ENCODE data around the gene NCF4. TPM values are rescaled to one million over a fixed set of nuclear protein-coding genes. Genes with fewer than 3 reads are reported as not detected.

The NCF4 gene
- total RNA-seq, 1 donor from 2014 or later: not detected

DNA sequence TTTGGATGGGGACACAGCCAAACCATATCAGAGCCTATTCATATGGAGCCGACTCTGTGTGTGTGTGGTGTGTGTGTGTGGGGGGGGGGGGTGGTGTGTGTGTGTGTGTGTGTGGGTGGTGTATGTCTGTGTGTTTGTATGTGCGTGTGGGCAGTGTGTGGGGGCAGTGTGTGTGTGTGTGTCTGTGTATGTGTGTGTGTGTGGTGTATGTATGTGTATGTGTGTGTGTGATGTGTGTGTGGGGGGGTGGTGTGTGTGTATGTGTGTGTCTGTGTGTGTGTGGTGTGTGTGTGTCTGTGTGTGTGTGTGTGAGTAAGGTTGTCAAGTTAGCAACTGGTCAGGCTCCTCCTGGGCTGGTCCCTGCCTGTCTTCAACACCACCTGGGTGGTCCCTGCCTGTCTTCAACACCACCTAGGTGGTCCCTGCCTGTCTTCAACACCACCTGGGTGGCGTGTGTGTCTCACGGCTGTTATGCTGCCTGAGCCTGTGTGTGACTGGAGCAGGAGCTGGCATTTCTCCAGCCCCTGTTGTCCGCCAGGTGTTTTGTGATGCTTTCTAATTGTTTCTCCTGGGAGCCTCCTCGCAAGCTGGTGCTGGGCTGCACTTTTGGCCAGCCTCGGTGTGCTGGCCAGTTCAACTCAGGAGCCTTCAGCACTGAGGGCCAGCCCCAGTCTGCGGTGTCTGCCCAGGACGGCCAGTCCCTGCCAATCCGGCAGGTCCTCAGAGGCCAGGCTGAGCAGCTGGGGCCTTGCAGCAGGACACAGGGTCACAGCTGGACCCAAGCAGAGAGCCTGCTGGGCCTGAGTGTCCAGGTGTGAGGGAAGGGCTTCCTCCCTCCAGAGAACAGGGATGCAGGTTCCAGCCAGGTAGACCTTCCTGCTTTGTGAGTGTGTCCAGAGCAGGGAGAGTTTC is 22.4 kb upstream of the NCF4 start:
- no peak for DNase-seq (ENCODE audit: low read depth, low spot score)

GRCh38 chr22:36839356-36840073 is 21.3 kb upstream of the NCF4 start:
- no peak for DNase-seq (ENCODE audit: low read depth, low spot score)

GRCh38 chr22:36840106-36840505 is 20.7 kb upstream of the NCF4 start:
- no peak for DNase-seq (ENCODE audit: low read depth, low spot score)

DNA sequence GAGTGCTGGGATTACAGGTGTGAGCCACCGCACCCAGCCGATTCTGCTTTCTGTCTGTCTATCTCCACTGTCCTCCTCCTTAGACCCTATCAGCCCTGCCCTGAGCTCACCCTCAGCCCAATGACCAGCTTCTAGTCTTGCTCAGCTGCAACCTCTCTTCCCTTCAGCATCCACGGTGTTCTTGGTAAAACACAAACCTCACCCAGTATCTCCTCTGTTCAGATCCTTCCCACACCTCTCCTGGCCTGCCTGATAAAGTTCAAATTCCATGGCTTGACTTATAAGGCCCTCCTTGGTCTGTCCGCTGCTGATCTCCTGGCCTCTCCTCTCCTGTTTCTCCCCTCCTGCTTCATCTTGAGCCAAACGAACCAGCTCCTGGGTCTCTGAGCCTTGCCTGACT is 14.5 kb upstream of the NCF4 start:
- DNase-seq (ENCODE audit: low read depth, low spot score): no peak

DNA sequence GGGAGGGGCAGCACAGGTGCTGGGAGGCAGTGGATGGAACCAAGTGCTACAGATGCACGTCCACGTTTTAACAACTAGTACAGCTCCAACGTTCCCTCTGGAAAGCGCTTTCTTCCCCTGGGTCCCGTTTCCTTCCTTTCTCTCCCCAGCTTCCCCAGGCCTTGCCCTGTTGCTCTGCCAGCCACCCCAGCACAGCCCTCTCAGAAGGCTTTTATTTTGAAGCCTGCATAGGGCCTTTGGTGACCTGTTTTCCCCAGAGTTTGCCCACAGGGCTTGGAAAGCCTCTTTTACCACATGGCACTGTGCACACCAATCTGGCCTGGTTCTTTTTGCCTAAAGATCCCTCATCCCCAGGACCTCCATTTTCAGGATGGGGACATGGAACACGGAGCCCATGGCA is 13.9 kb upstream of the NCF4 start:
- no peak for DNase-seq (ENCODE audit: low read depth, low spot score)

DNA sequence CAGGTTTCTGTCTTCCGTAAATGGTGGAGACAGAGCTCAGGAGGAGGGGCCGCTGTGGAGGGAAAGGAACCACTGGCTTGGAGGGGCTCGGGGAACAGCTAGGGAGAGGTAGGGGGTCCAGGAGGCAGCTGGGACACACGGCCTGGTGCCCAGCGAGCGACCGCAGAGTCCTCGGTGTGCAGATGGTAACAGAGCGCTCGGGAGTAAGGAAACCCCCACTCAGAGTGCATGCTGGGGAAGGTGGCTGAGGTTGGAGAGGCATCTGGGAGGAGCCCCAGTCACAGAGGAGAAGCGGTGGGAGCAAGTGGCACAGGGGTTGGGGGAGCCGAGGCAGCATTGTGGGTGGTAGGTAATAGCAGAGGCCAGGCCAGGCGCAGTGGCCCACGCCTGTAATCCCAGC is 10.8 kb upstream of the NCF4 start:
- DNase-seq (ENCODE audit: low read depth, low spot score): no peak

DNA sequence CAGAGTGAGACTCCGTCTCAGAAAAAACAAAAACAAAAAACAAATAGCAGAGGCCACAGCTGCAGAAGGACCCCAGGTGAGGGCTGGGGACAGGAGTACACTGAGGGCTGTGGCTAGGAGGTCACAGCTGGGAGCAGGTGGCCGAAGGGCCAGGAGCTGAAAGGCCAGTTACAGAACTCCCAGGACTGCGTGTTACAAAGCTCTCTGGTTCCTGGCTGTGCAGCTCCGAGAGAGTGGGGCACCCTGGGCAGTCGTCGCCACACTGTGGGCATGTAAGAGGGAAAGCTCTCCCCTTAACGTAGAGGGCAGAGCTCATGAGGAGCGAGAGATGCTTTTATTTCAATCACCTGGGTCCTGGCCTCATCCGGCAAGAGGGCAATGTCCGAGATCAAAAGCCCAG is 10.1 kb upstream of the NCF4 start:
- DNase-seq (ENCODE audit: low read depth, low spot score): no peak

DNA sequence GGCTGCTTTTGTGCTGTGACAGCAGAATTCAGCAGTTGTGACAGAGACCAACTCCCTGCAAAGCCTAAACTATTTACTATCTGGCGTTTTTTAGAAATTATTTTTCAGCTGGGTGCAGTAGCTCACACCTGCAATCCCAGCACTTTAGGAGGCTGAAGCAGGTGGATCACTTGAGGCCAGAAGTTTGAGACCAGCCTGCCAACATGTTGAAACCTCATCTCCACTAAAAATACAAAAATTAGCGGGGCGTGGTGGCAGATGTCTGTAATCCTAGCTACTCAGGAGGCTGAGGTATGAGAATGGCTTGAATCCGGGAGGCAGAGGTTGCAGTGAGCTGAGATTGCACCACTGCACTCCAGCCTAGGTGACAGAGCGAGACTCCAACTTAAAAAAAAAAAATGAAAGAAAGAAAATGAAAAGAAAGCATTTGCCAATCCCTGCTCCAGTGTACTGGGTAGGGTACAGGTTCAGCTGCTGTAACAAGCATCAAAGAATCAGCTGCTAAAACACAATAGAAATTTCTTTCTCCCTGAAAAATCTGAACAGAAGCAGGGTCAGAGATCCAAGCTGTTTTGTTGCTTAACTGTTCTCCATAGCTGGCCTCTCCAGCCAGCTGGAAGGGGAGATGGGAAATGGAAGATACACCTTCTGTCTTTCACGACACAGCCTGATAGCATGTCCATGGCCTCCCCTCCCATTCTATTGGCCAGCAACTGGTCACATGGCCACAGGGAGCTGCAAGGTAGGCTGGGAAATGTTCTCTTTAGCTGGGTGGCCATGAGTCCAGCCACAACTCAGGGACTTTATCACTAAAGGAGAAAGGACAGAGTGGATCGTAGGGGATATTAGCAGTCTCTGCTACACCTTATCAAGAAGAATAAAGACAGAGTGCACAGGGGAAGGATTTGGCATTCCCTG is 8.5 kb upstream of the NCF4 start:
- DNase-seq (ENCODE audit: low read depth, low spot score): no peak

DNA sequence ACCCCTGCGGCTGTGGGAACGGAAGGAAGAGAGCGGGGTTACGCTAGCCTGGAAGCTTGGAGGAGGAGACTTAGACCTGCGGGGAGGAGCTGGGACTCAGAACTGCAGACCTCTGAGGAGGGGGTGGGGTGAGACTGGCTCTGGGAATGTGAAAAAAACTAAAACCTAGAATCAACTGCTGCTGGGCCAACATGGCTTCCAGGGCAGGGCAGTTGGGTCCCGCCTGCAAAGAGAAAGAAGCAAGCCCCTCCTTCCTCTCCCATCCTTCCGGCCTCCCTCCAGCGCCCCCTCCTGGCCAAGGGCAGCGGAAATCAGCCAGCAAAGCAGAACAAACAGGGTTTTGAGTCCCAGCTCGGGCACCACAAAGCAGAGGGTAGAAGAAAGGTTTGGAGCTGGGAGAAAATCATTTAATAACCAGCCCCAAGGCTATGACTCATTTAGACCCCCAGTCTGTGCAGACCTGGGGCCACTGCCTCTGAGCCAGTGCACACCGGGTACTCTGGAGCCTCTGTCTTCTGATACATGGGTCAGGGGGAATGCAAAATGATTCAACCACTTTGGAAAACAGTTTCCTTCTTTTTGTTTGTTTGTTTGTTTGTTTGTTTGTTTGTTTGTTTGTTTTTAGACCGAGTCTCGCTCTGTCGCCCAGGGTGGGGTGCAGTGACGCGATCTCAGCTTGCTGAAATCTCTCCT is 7.3 kb upstream of the NCF4 start:
- DNase-seq (ENCODE audit: low read depth, low spot score): no peak

GRCh38 chr22:36855478-36855877 is 5.3 kb upstream of the NCF4 start:
- DNase-seq (ENCODE audit: low read depth, low spot score): no peak

DNA sequence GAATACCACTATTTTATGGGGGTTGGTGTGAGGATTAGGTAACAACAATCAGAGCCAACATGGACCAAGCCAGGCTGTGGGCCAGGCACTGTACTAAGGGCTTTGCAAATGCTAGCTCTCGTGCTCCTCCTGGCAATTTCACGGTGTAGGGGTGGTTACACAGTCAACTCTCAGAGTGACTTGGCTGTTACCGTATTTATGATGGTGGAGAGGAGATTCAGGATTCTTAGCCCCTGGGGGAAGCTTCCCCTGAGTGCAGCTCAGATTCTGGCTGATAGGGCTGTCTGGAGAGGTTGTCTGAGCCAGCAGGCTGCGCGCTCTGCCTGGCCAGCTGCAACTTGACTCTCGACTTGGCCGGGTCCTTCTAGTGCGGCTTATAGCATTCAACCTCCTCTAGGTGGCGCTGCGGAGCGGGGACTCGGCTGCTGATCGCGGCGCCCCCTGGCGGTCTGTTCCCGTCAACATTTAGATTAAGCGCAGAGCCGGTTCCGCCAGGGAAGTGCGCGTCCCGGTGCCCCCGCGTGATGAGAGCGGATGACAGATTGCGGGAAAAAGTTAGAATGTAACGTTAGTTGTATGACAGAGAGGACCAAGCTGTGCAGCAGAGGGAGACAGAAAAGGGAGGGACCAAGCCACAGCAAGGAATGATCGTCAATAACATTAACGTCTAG is 4.5 kb upstream of the NCF4 start:
- peak; percentile 46 for DNase-seq (ENCODE audit: low read depth, low spot score)

DNA sequence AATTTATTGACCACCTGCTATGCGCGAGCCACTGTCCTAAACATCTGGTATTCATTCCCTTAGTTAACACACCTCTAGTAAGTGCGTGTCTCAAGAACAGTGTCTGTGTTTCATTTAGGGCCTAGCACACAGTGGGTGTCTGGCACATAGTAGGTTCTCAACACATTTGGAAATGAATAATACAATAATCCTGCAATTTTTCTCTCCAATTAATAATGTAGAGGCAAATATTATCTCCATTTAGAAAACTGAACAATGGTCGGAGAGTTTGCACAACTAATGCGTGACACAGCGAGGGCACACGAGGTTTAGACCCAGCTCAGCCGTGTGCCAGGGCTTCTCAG is 4.0 kb upstream of the NCF4 start:
- no peak for DNase-seq (ENCODE audit: low read depth, low spot score)

- no peak for DNase-seq (ENCODE audit: low read depth, low spot score)
These were observed 2.6 kb upstream of the NCF4 start for GRCh38 chr22:36858156-36858555.

DNA sequence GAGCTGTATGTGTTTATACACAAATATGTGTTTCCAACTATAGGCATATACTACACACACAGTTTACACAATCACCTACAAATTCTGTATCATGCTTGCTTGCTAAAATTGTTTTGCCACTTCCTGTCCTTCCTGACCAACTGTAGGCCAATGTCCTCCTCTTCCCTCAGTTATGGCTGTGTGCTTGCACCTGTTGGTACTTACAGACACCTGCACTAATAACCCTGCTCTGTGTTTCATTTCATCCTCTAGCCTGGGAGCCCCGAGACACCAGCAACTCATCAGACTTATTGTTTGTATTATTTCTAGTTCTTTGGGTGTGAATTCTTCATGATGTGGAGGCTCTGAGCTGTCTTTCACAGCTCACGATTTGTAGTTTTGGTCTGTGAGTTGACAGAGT is 1.8 kb upstream of the NCF4 start:
- no peak for DNase-seq (ENCODE audit: low read depth, low spot score)

DNA sequence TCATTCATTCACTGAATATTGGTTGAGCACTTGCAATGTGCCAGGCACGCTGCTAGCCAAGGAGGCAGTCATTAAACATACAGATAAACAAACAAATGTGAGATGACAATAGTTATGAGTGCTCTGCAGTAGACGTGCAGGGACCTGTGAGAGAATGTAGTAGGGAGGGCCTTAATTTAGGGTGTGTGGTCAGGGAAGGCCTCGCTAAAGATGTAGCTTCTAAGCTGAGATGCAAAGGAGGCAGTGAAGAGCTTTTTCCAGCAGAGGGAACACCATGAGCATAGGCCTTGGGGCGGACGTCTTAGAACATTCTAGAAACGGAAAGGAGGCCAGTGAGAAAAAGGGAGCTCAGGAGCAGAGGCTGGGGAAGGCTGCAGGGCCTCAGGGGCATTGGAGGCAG is 789 bp upstream of the NCF4 start:
- DNase-seq (ENCODE audit: low read depth, low spot score): no peak

GRCh38 chr22:36860438-36860820 is 377 bp upstream of the NCF4 start:
- DNase-seq (ENCODE audit: low read depth, low spot score): no peak

DNA sequence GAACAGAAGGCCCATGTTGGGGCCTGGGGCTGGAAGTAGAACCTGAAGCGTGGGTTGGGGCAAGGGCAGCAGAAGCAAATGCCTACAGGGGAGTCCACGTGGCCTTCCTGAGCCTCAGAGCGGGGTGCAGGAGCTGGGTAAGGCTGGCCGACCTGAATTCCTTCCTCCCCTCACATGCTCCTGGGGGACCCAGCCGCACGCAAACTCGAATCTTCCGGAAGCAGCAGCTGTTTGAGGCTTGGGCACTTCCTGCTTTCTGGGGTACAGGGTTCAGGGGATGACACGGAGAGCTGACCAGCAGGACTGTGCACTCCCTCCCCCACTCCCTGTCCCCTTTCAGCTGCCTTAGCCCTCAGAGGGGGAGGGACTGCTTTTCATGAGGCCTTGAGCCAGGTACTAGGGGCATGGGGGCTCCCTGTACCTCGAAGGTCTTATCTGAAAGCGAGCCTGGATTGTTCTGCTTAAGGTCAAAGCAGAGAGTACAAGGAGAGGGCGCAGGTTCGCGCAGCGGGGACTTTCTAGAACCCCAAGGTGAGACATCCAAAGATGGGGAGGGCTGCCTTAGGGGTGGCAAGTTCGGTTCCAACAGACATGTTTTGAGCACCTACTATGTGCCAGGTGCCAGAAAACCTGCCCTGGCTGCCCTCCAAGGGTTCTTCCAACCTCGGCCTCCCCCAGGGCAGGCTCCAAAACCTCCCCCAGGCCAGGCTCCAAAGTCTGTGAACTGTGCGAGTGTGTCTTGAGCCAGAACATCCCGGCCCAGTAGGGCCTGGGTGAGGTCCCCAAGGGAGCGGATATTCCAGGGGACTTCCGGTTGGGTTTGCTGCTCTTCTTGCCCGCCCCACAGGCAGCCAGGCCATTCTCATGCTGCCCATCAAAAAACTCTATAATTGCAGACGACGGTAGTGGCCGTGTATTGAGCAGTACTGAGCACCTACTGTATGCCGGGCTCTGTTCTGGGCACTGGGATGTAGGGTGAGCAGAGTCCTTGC is 1.7 kb downstream of the NCF4 start:
- no peak for DNase-seq (ENCODE audit: low read depth, low spot score)

- DNase-seq (ENCODE audit: low read depth, low spot score): no peak
These were observed 2.5 kb downstream of the NCF4 start for GRCh38 chr22:36863281-36863680.

DNA sequence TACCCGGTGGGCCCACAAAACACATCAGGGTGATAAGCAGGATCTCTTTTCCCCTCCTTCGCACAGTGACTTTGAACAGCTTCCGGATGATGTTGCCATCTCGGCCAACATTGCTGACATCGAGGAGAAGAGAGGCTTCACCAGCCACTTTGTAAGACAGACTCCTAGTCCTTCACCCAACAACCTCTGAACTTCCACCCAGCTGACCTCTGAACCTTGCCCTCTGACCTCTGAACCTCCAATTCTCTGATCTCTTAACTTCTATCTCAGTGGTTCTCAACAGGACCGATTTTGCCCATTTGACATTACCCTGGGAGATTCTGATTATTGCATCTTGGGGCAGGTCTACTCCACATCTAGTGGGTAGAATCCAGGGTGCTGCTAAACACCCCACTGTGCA is 3.2 kb downstream of the NCF4 start:
- DNase-seq (ENCODE audit: low read depth, low spot score): no peak
